ENCODE measurements around the gene TAL1. TPM values are rescaled to one million over a fixed set of nuclear protein-coding genes. Genes with fewer than 3 reads are reported as not detected.

The TAL1 gene
- polyA plus RNA-seq, 3 donors, result 0.50 TPM; not detected in 2

DNA sequence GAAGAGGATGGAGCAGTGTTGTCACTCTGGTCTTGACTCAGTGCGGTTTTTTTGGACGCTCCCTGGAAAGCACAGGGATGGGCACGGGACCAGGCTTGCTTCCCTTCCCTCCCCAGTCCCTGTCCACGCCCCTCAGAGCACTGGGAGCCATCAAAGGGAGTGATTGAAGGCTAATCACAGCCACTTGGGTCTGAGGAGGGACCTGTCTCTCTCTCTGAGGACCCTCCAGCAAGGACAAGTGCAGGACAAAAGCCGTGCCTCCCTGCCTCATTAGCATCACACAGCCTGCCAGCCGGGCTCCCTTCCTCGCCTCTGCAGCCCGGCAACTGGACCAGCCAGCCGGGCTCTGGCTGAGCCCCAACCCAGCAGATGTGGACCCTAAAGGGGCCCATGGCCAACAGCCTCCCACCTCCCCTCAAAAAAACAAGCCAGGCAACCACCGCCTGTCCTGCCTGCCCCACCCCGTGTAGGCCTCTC is 23.6 kb downstream of the TAL1 start:
- no peaks in the 10 kb centered on the region for H3K36me3 Mint-ChIP-seq
- Histone ChIP-seq H2AFZ (ENCODE audit: insufficient read depth, low read depth, low read length, poor library complexity, severe bottlenecking) (no peak overlapping the region), H3K79me2 (ENCODE audit: insufficient read depth, low read length) (no peaks in the 10 kb centered on the region), H3K27me3 (ENCODE audit: control insufficient read depth in 2 of 2, insufficient read depth in 2 of 2, low read length in 2 of 2) (no peaks in the 10 kb centered on the region), H3K4me1 (ENCODE audit: control insufficient read depth in 1 of 2, insufficient read depth in 2 of 2, low read length in 2 of 2) (peaks cover 10 to 12% of the 10 kb centered on the region in 2 donors), H3K9ac (ENCODE audit: insufficient read depth, low read length, poor library complexity, severe bottlenecking) (no peak overlapping the region), H3K4me2 (replicated peaks; ENCODE audit: extremely low read depth, low read length, poor library complexity, severe bottlenecking) (no peak overlapping the region), H3K9me3 (replicated peaks in 1 of 2; ENCODE audit: control insufficient read depth in 1 of 2, insufficient read depth in 1 of 2, low read length in 2 of 2) (no peaks in the 10 kb centered on the region), H3K4me3 (replicated peaks in 1 of 3; ENCODE audit: low read depth in 2 of 3, low read length in 3 of 3) (no peak overlapping the region), H4K20me1 (ENCODE audit: insufficient read depth, low read length) (no peaks in the 10 kb centered on the region), H3K27ac (ENCODE audit: low read depth in 1 of 2, low read length in 2 of 2) (no peak overlapping the region), H3K36me3 (replicated peaks in 1 of 2; ENCODE audit: control insufficient read depth in 1 of 2, insufficient read depth in 2 of 2, low read length in 2 of 2) (no peaks in the 10 kb centered on the region)
- H3K27ac Mint-ChIP-seq, result peak overlapping the region in 1 of 7 donors; percentile 19
- TF ChIP-seq, protein P1, sequence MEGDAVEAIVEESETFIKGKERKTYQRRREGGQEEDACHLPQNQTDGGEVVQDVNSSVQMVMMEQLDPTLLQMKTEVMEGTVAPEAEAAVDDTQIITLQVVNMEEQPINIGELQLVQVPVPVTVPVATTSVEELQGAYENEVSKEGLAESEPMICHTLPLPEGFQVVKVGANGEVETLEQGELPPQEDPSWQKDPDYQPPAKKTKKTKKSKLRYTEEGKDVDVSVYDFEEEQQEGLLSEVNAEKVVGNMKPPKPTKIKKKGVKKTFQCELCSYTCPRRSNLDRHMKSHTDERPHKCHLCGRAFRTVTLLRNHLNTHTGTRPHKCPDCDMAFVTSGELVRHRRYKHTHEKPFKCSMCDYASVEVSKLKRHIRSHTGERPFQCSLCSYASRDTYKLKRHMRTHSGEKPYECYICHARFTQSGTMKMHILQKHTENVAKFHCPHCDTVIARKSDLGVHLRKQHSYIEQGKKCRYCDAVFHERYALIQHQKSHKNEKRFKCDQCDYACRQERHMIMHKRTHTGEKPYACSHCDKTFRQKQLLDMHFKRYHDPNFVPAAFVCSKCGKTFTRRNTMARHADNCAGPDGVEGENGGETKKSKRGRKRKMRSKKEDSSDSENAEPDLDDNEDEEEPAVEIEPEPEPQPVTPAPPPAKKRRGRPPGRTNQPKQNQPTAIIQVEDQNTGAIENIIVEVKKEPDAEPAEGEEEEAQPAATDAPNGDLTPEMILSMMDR (IDR thresholded peaks at IDR 0.05), result no peak
- WGBS (ENCODE audit: insufficient coverage), result 90% methylated on average over 6 of the region's 11 CpGs
- intact Hi-C loops (cut with micrococcal nuclease), result no loop called here
- no peaks in the 10 kb centered on the region for H3K4me1 Mint-ChIP-seq
- no peak for DNase-seq
- peaks cover 4 to 9% (median 9%) of the 10 kb centered on the region in 3 donors for H3K27me3 Mint-ChIP-seq (ENCODE audit: low read depth in 3 of 3)
- no peak overlapping the region for H3K4me3 Mint-ChIP-seq
- H3K9me3 Mint-ChIP-seq, result no peaks in the 10 kb centered on the region

DNA sequence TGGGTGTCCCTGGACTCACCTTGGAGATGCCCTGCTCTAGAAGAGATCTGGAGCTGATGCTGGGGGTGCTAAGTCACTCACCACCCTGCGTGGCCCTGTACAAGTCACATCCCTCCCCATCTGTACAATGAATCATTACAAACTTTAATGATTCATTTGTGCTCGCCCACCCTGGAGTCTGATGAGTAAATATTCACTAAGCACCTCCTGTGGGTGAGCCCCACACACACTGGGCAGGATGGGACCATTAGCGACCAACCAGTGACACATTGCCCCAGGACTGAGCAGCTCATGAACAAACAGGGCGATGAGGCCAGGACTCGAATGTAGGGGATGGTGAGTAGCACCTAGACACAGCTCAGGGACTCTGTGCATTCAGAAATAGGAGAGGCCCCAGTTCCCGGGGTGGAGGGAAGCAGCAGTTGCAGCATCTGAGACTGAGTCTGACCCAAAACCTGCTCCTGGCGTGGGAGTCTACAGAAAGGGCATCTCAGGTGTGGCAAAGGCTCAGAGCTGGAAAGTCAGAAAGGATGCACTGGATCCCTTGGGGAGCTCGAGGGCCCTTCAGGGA is 24.1 kb downstream of the TAL1 start:
- H4K20me1 ChIP-seq (ENCODE audit: insufficient read depth, low read length), result no peaks in the 10 kb centered on the region
- no peaks in the 10 kb centered on the region for H3K36me3 ChIP-seq (replicated peaks in 1 of 2; ENCODE audit: control insufficient read depth in 1 of 2, insufficient read depth in 2 of 2, low read length in 2 of 2)
- no peaks in the 10 kb centered on the region for H3K4me1 Mint-ChIP-seq
- H3K27me3 Mint-ChIP-seq (ENCODE audit: low read depth in 3 of 3), result peaks cover 4 to 10% (median 9%) of the 10 kb centered on the region in 3 donors
- no peaks in the 10 kb centered on the region for H3K27me3 ChIP-seq (ENCODE audit: control insufficient read depth in 2 of 2, insufficient read depth in 2 of 2, low read length in 2 of 2)
- H3K9ac ChIP-seq (ENCODE audit: insufficient read depth, low read length, poor library complexity, severe bottlenecking), result no peak overlapping the region
- peak overlapping the region in 1 of 7 donors; percentile 38 for H3K27ac Mint-ChIP-seq
- TF ChIP-seq, protein P1 (IDR thresholded peaks at IDR 0.05), result no peak
- no peak overlapping the region for H3K4me3 Mint-ChIP-seq
- H3K27ac ChIP-seq (ENCODE audit: low read depth in 1 of 2, low read length in 2 of 2), result no peak overlapping the region
- 92% methylated on average over 6 of the region's 8 CpGs for WGBS (ENCODE audit: insufficient coverage)
- no peaks in the 10 kb centered on the region for H3K9me3 Mint-ChIP-seq
- no peaks in the 10 kb centered on the region for H3K36me3 Mint-ChIP-seq
- no peak overlapping the region for H2AFZ ChIP-seq (ENCODE audit: insufficient read depth, low read depth, low read length, poor library complexity, severe bottlenecking)
- DNase-seq, result no peak
- H3K4me1 ChIP-seq (ENCODE audit: control insufficient read depth in 1 of 2, insufficient read depth in 2 of 2, low read length in 2 of 2), result peaks cover 10 to 12% of the 10 kb centered on the region in 2 donors
- no peak overlapping the region for H3K4me3 ChIP-seq (replicated peaks in 1 of 3; ENCODE audit: low read depth in 2 of 3, low read length in 3 of 3)
- H3K9me3 ChIP-seq (replicated peaks in 1 of 2; ENCODE audit: control insufficient read depth in 1 of 2, insufficient read depth in 1 of 2, low read length in 2 of 2), result no peaks in the 10 kb centered on the region
- no peaks in the 10 kb centered on the region for H3K79me2 ChIP-seq (ENCODE audit: insufficient read depth, low read length)
- H3K4me2 ChIP-seq (replicated peaks; ENCODE audit: extremely low read depth, low read length, poor library complexity, severe bottlenecking), result no peak overlapping the region
- intact Hi-C loops (cut with micrococcal nuclease), result no loop called here
